GM10266 (cell line): ENCODE data around the gene MYLK4.

ENCODE experiments used
- DNase-seq: peaks from one replicate; pipeline ENCODE4 v3.0.0; 2012; ENCODE audit errors: extremely low spot score
- CTCF ChIP-seq: IDR thresholded peaks from 2 replicates; pipeline ENCODE4 v1.5.1; 2012; ENCODE audit warnings: mild to moderate bottlenecking, low read depth; ENCODE audit not compliant: control insufficient read depth, insufficient read depth; ENCODE audit errors: missing control alignments

MYLK4 gene

GRCh38 chr6:2743280-2744208 is 7.2 kb downstream of the MYLK4 start:
- no peak for TF ChIP-seq CTCF
- no peak for DNase-seq

DNA sequence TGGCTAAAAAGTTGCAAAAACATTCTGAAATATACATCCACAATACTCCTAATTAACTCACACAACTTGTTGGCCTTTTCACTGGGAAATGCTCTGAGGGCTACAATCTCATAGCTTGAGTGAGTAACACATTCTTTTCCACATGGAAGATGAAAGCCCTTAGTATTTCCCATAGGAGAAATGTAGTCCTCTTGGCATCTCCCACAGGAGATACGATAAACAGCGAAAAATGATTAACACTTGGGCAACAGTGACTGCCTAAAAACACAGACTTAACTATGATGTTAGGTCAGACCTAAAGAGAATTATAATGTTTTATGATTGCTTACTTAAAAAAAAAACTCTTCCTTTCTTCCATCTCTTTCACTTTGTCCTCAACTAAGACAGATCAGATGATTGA is 9.0 kb downstream of the MYLK4 start:
- DNase-seq = no peak
- TF ChIP-seq CTCF = no peak

GRCh38 chr6:2740581-2740980 is 10.1 kb downstream of the MYLK4 start:
- no peak for TF ChIP-seq CTCF
- no peak for DNase-seq

- DNase-seq = no peak
- no peak for TF ChIP-seq CTCF
These were observed 11.4 kb downstream of the MYLK4 start for GRCh38 chr6:2739335-2739734.

DNA sequence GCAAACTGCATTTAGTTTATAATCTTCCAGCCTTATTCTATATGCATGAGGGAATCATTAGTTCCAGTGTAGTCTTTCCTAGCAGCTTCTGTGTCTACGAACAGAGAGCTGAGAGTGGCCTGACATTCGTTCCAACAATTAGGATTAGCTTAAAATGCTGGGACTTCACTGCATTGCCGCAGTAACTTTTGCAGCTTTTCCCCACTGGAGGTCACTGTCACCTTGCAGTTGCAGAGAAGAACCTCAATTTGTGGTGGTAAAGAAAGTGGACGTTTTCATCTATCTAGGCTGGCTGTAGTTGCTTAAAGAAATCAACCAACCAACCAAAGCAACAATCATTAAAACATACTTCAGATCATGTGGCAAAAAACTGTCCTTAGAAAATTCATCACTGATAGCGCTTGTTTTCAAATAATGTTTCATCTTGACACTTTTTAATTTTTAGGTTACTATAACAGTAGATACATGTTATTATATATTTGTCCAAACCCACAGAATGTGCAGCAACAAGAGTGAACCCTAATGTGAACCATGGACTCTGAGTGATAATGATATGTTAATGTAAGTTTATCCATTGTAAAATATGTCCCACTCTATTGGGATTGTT is 12.2 kb downstream of the MYLK4 start:
- TF ChIP-seq CTCF = peak; percentile 73
- peak; percentile 37 for DNase-seq

GRCh38 chr6:2737885-2738284 is 12.8 kb downstream of the MYLK4 start:
- DNase-seq = no peak

More at GRCh38 chr6:2737885-2738284, 12.8 kb downstream of the MYLK4 start:
- no peak for TF ChIP-seq CTCF
